Activated T-helper 17 cell treated with anti-CD3 and anti-CD28 coated beads, Interleukin-2, amount 50 U/mL, for 72 hours (primary cell): ENCODE data around the gene PTPRN2. TPM values are rescaled to one million over a fixed set of nuclear protein-coding genes. Genes with fewer than 3 reads are reported as not detected.
A peak's percentile ranks its signal among the peaks of the same experiment; 100 is the strongest.

Source experiments
- ATAC-seq: fragments of 150-1000 bp; cut with Tn5 transposase; replicated peaks from 2 replicates; pipeline ENCODE4 v1.10.0; 2021; ENCODE audit warnings: mild to moderate bottlenecking, moderate library complexity
- H3K27ac Mint-ChIP-seq: one replicate; pipeline ENCODE4 v1.8.0; 2022; ENCODE audit warnings: mixed read lengths
- H3K27me3 Mint-ChIP-seq: one replicate; pipeline ENCODE4 v1.8.0; 2022; ENCODE audit warnings: mixed read lengths
- H3K36me3 Mint-ChIP-seq: one replicate; pipeline ENCODE4 v1.8.0; 2022; ENCODE audit warnings: low read depth, mild to moderate bottlenecking, mixed read lengths
- H3K4me1 Mint-ChIP-seq: one replicate; pipeline ENCODE4 v1.8.0; 2022; ENCODE audit warnings: mixed read lengths
- H3K4me3 Mint-ChIP-seq: one replicate; pipeline ENCODE4 v1.8.0; 2022; ENCODE audit warnings: mild to moderate bottlenecking, mixed read lengths
- H3K9me3 Mint-ChIP-seq: one replicate; pipeline ENCODE4 v1.8.0; 2022; ENCODE audit warnings: mixed read lengths
- total RNA-seq, 2 donors: library from RNA; stranded (reverse); gene quantifications; one replicate each; pipeline ENCODE4 v1.2.3, GENCODE V29; 2022

The PTPRN2 gene
- total RNA-seq, 2 donors from 2014 or later, result 0.48 to 1.4 TPM

GRCh38 chr7:158240801-158241200 is 346.8 kb downstream of the PTPRN2 start:
- no peak for ATAC-seq
- H3K4me1 Mint-ChIP-seq, result no peaks in the 10 kb centered on the region
- H3K27ac Mint-ChIP-seq, result no peak overlapping the region
- H3K27me3 Mint-ChIP-seq, result peaks cover 7% of the 10 kb centered on the region
- H3K36me3 Mint-ChIP-seq, result no peaks in the 10 kb centered on the region
- no peaks in the 10 kb centered on the region for H3K9me3 Mint-ChIP-seq
- H3K4me3 Mint-ChIP-seq, result no peak overlapping the region

GRCh38 chr7:158239290-158239981 is 348.2 kb downstream of the PTPRN2 start:
- no peak for ATAC-seq
- Mint-ChIP-seq H3K4me3 (no peak overlapping the region), H3K27ac (no peak overlapping the region), H3K36me3 (no peaks in the 10 kb centered on the region), H3K27me3 (peaks cover 7% of the 10 kb centered on the region), H3K9me3 (no peaks in the 10 kb centered on the region), H3K4me1 (no peaks in the 10 kb centered on the region)

GRCh38 chr7:158238616-158239289 is 348.9 kb downstream of the PTPRN2 start:
- H3K36me3 Mint-ChIP-seq, result no peaks in the 10 kb centered on the region
- no peak for ATAC-seq
- no peak overlapping the region for H3K27ac Mint-ChIP-seq
- H3K4me3 Mint-ChIP-seq, result no peak overlapping the region
- H3K4me1 Mint-ChIP-seq, result no peaks in the 10 kb centered on the region
- peaks cover 5% of the 10 kb centered on the region for H3K9me3 Mint-ChIP-seq
- peaks cover 10% of the 10 kb centered on the region for H3K27me3 Mint-ChIP-seq

- no peaks in the 10 kb centered on the region for H3K4me1 Mint-ChIP-seq
Observed at GRCh38 chr7:158237672-158238335, 349.8 kb downstream of the PTPRN2 start.

GRCh38 chr7:158236400-158236799 is 351.2 kb downstream of the PTPRN2 start:
- peaks cover 13% of the 10 kb centered on the region for H3K27me3 Mint-ChIP-seq
- H3K4me1 Mint-ChIP-seq, result no peaks in the 10 kb centered on the region
- H3K36me3 Mint-ChIP-seq, result no peaks in the 10 kb centered on the region
- no peak overlapping the region for H3K27ac Mint-ChIP-seq
- no peak overlapping the region for H3K4me3 Mint-ChIP-seq
- H3K9me3 Mint-ChIP-seq, result peaks cover 15% of the 10 kb centered on the region
- no peak for ATAC-seq

More at GRCh38 chr7:158237672-158238335, 349.8 kb downstream of the PTPRN2 start:
- Mint-ChIP-seq H3K9me3 (peaks cover 7% of the 10 kb centered on the region), H3K4me3 (no peak overlapping the region), H3K27ac (no peak overlapping the region), H3K27me3 (peaks cover 10% of the 10 kb centered on the region), H3K36me3 (no peaks in the 10 kb centered on the region)
- no peak for ATAC-seq

- H3K27ac Mint-ChIP-seq, result no peak overlapping the region
- H3K4me1 Mint-ChIP-seq, result no peaks in the 10 kb centered on the region
- H3K4me3 Mint-ChIP-seq, result no peak overlapping the region
- H3K27me3 Mint-ChIP-seq, result peaks cover 13% of the 10 kb centered on the region
- peaks cover 15% of the 10 kb centered on the region for H3K9me3 Mint-ChIP-seq
- no peak for ATAC-seq
- H3K36me3 Mint-ChIP-seq, result no peaks in the 10 kb centered on the region
Observed at GRCh38 chr7:158235862-158236261, 351.8 kb downstream of the PTPRN2 start.

GRCh38 chr7:158229945-158230344 is 357.7 kb downstream of the PTPRN2 start:
- H3K4me1 Mint-ChIP-seq, result peaks cover 4% of the 10 kb centered on the region
- ATAC-seq, result no peak
- no peak overlapping the region for H3K4me3 Mint-ChIP-seq
- no peak overlapping the region for H3K27ac Mint-ChIP-seq
- no peaks in the 10 kb centered on the region for H3K36me3 Mint-ChIP-seq
- peaks cover 40% of the 10 kb centered on the region for H3K9me3 Mint-ChIP-seq
- H3K27me3 Mint-ChIP-seq, result peaks cover 24% of the 10 kb centered on the region

GRCh38 chr7:158228986-158229385 is 358.6 kb downstream of the PTPRN2 start:
- Mint-ChIP-seq H3K36me3 (no peaks in the 10 kb centered on the region), H3K4me3 (no peak overlapping the region), H3K27ac (no peak overlapping the region), H3K9me3 (peaks cover 40% of the 10 kb centered on the region), H3K4me1 (peaks cover 4% of the 10 kb centered on the region), H3K27me3 (peaks cover 26% of the 10 kb centered on the region)
- no peak for ATAC-seq

GRCh38 chr7:158228131-158228530 is 359.5 kb downstream of the PTPRN2 start:
- Mint-ChIP-seq H3K27me3 (peaks cover 25% of the 10 kb centered on the region), H3K9me3 (peaks cover 38% of the 10 kb centered on the region), H3K4me1 (peaks cover 4% of the 10 kb centered on the region), H3K27ac (no peak overlapping the region), H3K36me3 (no peaks in the 10 kb centered on the region), H3K4me3 (no peak overlapping the region)
- no peak for ATAC-seq

GRCh38 chr7:158227258-158227984 is 360.2 kb downstream of the PTPRN2 start:
- H3K27ac Mint-ChIP-seq, result no peak overlapping the region

GRCh38 chr7:158216198-158216597 is 371.4 kb downstream of the PTPRN2 start:
- Mint-ChIP-seq H3K4me3 (no peak overlapping the region), H3K27me3 (peaks cover 15% of the 10 kb centered on the region), H3K27ac (no peak overlapping the region), H3K4me1 (no peaks in the 10 kb centered on the region), H3K9me3 (peaks cover 16% of the 10 kb centered on the region), H3K36me3 (no peaks in the 10 kb centered on the region)
- no peak for ATAC-seq

More at GRCh38 chr7:158227258-158227984, 360.2 kb downstream of the PTPRN2 start:
- no peak overlapping the region for H3K4me3 Mint-ChIP-seq
- ATAC-seq, result no peak
- peaks cover 26% of the 10 kb centered on the region for H3K27me3 Mint-ChIP-seq
- H3K4me1 Mint-ChIP-seq, result peaks cover 4% of the 10 kb centered on the region
- peaks cover 40% of the 10 kb centered on the region for H3K9me3 Mint-ChIP-seq
- no peaks in the 10 kb centered on the region for H3K36me3 Mint-ChIP-seq

- Mint-ChIP-seq H3K9me3 (peaks cover 8% of the 10 kb centered on the region), H3K36me3 (no peaks in the 10 kb centered on the region), H3K4me1 (no peaks in the 10 kb centered on the region), H3K27ac (no peak overlapping the region), H3K4me3 (no peak overlapping the region), H3K27me3 (peaks cover 12% of the 10 kb centered on the region)
- ATAC-seq, result no peak
Observed at GRCh38 chr7:158209435-158209834, 378.2 kb downstream of the PTPRN2 start.

GRCh38 chr7:158206341-158206740 is 381.3 kb downstream of the PTPRN2 start:
- Mint-ChIP-seq H3K27me3 (peaks cover 19% of the 10 kb centered on the region), H3K27ac (no peak overlapping the region), H3K4me3 (no peak overlapping the region), H3K36me3 (no peaks in the 10 kb centered on the region), H3K4me1 (no peaks in the 10 kb centered on the region), H3K9me3 (peaks cover 5% of the 10 kb centered on the region)
- ATAC-seq, result no peak

GRCh38 chr7:158204453-158204852 is 383.2 kb downstream of the PTPRN2 start:
- no peak overlapping the region for H3K27ac Mint-ChIP-seq
- peaks cover 20% of the 10 kb centered on the region for H3K27me3 Mint-ChIP-seq
- H3K9me3 Mint-ChIP-seq, result peaks cover 5% of the 10 kb centered on the region
- H3K36me3 Mint-ChIP-seq, result no peaks in the 10 kb centered on the region
- no peak overlapping the region for H3K4me3 Mint-ChIP-seq
- no peaks in the 10 kb centered on the region for H3K4me1 Mint-ChIP-seq
- ATAC-seq, result peak; percentile 37
